ENCODE measurements around the gene ZDHHC9. TPM values are rescaled to one million over a fixed set of nuclear protein-coding genes. Genes with fewer than 3 reads are reported as not detected.

ZDHHC9 gene
- total RNA-seq, 1 donor from 2014 or later = 48.4 TPM

DNA sequence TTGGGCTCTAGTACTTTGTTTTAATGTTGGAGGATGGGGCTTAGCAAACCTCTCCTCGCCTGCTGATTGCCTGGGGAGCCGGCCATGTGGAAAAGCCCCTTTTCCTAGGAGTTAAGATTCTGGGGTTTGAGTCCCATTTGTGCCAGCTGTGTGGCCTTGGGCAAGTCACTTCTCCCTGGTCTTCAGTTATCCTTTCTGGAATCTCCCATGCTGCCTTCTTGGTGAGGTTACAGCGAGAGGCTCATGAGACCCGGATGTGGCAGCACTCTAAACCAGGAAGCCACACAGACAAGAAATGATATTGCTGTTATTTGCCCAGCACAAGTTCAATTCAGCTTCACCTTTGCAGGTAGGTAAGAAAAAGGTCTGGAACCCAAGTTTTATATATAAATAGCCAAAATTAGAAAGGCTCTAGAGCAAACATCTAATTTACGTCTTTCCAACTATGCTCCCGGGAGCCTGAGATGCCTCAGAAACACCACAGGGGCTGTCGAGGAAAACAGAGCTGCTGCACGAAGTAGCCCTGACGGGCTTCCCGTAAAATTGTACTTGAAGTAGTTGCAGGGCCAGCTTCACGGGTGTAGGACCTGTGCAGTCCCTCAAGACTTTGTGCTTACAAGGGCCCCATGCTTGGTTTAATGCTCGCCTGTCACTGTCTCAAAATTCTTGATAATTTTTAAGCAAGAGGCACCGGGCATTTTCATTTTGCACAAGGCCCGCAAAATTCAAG, 72.3 kb downstream of the ZDHHC9 start:
- Histone ChIP-seq H3K27ac (no peak overlapping the region), H3K27me3 (no peaks in the 10 kb centered on the region), H3K4me1 (no peaks in the 10 kb centered on the region), H3K4me3 (no peak overlapping the region), H3K9me3 (no peaks in the 10 kb centered on the region), H3K36me3 (no peaks in the 10 kb centered on the region)
- TF ChIP-seq, protein P1, sequence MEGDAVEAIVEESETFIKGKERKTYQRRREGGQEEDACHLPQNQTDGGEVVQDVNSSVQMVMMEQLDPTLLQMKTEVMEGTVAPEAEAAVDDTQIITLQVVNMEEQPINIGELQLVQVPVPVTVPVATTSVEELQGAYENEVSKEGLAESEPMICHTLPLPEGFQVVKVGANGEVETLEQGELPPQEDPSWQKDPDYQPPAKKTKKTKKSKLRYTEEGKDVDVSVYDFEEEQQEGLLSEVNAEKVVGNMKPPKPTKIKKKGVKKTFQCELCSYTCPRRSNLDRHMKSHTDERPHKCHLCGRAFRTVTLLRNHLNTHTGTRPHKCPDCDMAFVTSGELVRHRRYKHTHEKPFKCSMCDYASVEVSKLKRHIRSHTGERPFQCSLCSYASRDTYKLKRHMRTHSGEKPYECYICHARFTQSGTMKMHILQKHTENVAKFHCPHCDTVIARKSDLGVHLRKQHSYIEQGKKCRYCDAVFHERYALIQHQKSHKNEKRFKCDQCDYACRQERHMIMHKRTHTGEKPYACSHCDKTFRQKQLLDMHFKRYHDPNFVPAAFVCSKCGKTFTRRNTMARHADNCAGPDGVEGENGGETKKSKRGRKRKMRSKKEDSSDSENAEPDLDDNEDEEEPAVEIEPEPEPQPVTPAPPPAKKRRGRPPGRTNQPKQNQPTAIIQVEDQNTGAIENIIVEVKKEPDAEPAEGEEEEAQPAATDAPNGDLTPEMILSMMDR (IDR thresholded peaks at IDR 0.05) = no peak
- DNase-seq = no peak
- ATAC-seq = no peak
- intact Hi-C loops (cut with DNase I) = no loop called here

DNA sequence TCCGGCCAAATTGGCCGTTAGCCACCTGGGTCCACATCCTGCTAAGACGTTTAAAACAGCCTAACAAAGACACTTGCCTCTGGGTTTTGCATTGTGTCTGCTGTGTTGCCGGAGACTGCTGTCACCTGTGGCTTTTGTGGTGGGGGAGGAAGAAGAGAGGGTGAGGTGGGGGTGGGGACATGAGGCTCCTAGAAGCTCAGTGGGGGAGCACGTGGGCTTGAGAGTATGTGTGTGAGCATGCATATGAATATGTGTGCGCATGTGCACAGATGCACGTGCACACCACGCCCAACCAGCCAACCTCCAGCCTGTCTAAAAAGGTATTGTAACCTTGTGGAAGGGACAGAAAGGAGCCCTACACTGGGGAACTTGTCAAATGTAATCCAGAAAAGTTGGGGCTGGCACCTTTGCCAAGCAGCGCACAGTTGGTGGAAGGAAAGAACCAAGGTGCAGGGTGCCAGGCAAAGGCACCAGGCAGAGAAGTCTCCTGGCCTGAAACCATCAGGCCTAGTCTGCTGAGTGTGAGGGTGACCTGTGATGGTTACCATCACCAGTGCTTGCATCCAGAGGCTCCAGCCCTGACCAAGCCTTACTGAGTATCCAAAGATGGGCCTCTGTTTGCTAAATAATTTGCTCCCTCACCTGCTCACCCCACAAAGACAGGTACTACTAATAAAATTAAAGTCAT, 74.1 kb downstream of the ZDHHC9 start:
- no peak overlapping the region for H3K4me3 ChIP-seq
- no peak overlapping the region for H3K27ac ChIP-seq
- no peak for DNase-seq
- no peaks in the 10 kb centered on the region for H3K27me3 ChIP-seq
- ATAC-seq = peak; percentile 36
- intact Hi-C loops (cut with DNase I) = no loop called here
- TF ChIP-seq, protein P1 (IDR thresholded peaks at IDR 0.05) = no peak
- H3K4me1 ChIP-seq = no peaks in the 10 kb centered on the region
- H3K36me3 ChIP-seq = no peaks in the 10 kb centered on the region
- no peaks in the 10 kb centered on the region for H3K9me3 ChIP-seq

DNA sequence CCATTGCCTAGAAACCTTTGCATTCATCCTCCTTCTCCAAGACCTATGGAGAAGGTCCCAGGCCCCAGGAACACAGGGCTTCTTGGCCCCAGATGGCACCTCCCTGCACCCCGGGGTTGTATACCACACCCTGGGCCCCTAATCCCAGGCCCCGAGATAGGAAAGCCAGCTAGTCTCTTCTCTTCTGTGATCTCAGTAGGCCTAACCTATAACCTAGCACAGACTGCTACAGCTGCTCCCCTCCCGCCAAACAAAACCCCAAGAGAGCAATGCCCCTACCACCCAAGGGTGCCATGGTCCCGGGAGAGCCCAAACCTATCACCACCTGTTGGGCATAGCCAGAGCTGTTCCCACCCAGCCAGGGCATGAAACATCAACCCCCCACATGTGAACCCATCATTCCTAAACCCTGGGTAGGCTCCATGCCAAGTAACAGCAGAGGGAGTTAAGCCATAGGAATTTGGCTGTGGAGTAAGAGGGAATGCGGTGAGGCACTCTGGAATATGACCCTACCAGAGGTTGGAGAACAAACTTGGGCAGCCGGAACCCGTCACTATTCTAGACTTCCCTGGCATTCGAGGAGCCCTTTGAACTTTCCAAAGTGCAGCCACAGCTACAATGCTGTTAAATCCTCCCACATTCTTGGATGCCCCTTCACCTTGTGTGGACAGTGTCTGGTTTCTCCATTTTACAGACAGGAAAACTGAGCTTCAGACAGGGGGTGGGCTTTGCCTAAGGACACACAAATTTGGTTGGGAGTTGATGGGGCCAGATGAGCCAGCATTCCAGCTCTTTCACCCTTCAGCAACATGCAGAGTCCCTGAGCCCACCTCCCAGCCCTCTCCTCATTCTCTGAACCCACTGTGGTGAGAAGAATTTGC, 74.9 kb downstream of the ZDHHC9 start:
- H3K27ac ChIP-seq = no peak overlapping the region
- no peaks in the 10 kb centered on the region for H3K36me3 ChIP-seq
- no peaks in the 10 kb centered on the region for H3K4me1 ChIP-seq
- no peaks in the 10 kb centered on the region for H3K9me3 ChIP-seq
- ATAC-seq (no peak), DNase-seq (no peak)
- intact Hi-C loops (cut with DNase I) = no loop called here
- TF ChIP-seq, protein P1 (IDR thresholded peaks at IDR 0.05) = no peak
- no peaks in the 10 kb centered on the region for H3K27me3 ChIP-seq
- no peak overlapping the region for H3K4me3 ChIP-seq

DNA sequence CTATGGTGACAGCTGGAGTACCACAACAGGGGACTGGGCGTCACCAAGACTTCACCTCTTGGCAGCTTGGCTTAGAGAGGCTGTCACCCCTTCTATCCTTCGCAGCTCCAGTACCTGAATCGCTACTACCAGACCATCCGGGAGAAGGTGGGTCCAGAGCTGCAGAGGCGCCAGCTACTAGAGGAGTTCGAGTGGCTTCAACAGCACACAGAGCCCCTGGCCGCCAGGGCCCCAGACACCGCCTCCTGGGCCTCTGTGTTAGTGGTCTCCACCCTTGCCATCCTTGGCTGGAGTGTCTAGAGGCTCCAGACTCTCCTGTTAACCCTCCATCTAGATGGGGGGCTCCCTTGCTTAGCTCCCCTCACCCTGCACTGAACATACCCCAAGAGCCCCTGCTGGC, 75.5 kb downstream of the ZDHHC9 start:
- Histone ChIP-seq H3K4me3 (no peak overlapping the region), H3K9me3 (no peaks in the 10 kb centered on the region), H3K36me3 (no peaks in the 10 kb centered on the region), H3K27me3 (no peaks in the 10 kb centered on the region), H3K27ac (no peak overlapping the region), H3K4me1 (no peaks in the 10 kb centered on the region)
- DNase-seq (no peak), ATAC-seq (no peak)
- TF ChIP-seq, protein P1 (IDR thresholded peaks at IDR 0.05) = no peak
- intact Hi-C loops (cut with DNase I) = no loop called here

DNA sequence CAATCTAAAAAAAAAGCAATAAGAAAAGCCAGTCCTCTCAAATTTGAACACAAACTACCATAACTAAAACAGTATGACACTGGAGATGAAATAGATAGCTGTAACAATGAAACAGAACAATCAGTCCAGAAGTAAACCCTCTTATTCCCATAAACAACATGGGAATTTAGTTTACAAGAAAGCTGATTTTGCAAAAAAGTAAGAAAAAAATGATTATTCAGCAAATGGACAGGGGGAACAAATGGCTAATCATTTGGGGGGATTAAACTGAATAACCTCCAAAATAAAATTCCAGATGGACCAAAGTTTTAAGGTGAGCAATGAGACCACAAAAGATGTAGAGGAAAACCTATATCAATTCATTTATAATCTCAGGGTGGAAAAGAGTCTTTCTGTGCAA, 80.0 kb downstream of the ZDHHC9 start:
- intact Hi-C loops (cut with DNase I) = no loop called here
- no peak overlapping the region for H3K27ac ChIP-seq
- no peaks in the 10 kb centered on the region for H3K27me3 ChIP-seq
- DNase-seq (no peak), ATAC-seq (no peak)
- H3K36me3 ChIP-seq = no peaks in the 10 kb centered on the region
- TF ChIP-seq, protein P1 (IDR thresholded peaks at IDR 0.05) = no peak
- H3K4me3 ChIP-seq = no peak overlapping the region
- no peaks in the 10 kb centered on the region for H3K4me1 ChIP-seq
- no peaks in the 10 kb centered on the region for H3K9me3 ChIP-seq

All from upper lobe of right lung (tissue), 1 donor.